Calu3 (cell line): ENCODE measurements around the gene GXYLT2. TPM values are rescaled to one million over a fixed set of nuclear protein-coding genes. Genes with fewer than 3 reads are reported as not detected.

Experiments
- BruUV-seq: library from RNA; stranded (reverse); fragments of 400-500 nt; replicated peaks from 2 replicates; lab custom pipeline; 2021; lab: Mats Ljungman, UMichigan
- CTCF ChIA-PET: fragments of 300-600 bp; sonication (Branson Sonifier 250); formaldehyde crosslinking; loops from one replicate; lab custom pipeline; 2022; ENCODE audit warnings: antibody characterized with exemption; lab: Charles Lee
- DNase-seq: peaks from one replicate; pipeline ENCODE4 v3.0.0; 2022
- H3K27ac Mint-ChIP-seq: one replicate; pipeline ENCODE4 v1.8.0; 2022; ENCODE audit warnings: mixed read lengths; ENCODE audit not compliant: unreplicated experiment
- H3K27me3 Mint-ChIP-seq: one replicate; pipeline ENCODE4 v1.8.0; 2022; ENCODE audit warnings: mixed read lengths; ENCODE audit not compliant: unreplicated experiment
- H3K36me3 Mint-ChIP-seq: one replicate; pipeline ENCODE4 v1.8.0; 2022; ENCODE audit warnings: mild to moderate bottlenecking, moderate library complexity, mixed read lengths; ENCODE audit not compliant: insufficient read depth, unreplicated experiment
- H3K4me1 Mint-ChIP-seq: one replicate; pipeline ENCODE4 v1.8.0; 2022; ENCODE audit warnings: mild to moderate bottlenecking, low read depth, mixed read lengths; ENCODE audit not compliant: unreplicated experiment
- H3K4me3 Mint-ChIP-seq: one replicate; pipeline ENCODE4 v1.8.0; 2022; ENCODE audit warnings: mild to moderate bottlenecking, low read depth, moderate library complexity, mixed read lengths; ENCODE audit not compliant: unreplicated experiment
- H3K9me3 Mint-ChIP-seq: one replicate; pipeline ENCODE4 v1.8.0; 2022; ENCODE audit warnings: low read depth, mixed read lengths; ENCODE audit not compliant: unreplicated experiment
- CTCF ChIP-seq: fragments of 200-600 bp; IDR thresholded peaks from one replicate; pipeline ENCODE4 v1.8.0; 2022; ENCODE audit warnings: antibody characterized with exemption; ENCODE audit not compliant: unreplicated experiment
- intact Hi-C: fragments of 100-400 bp; cut with micrococcal nuclease; formaldehyde crosslinking; loops from one replicate; pipeline ENCODE4 v1.10.0; 2022; ENCODE audit not compliant: unreplicated experiment
- total RNA-seq: library from RNA; stranded (reverse); gene quantifications from 2 replicates; pipeline ENCODE4 v1.2.3, GENCODE V29; 2022

The GXYLT2 gene
- total RNA-seq, 1 experiment from 2014 or later = 0.52 TPM

DNA sequence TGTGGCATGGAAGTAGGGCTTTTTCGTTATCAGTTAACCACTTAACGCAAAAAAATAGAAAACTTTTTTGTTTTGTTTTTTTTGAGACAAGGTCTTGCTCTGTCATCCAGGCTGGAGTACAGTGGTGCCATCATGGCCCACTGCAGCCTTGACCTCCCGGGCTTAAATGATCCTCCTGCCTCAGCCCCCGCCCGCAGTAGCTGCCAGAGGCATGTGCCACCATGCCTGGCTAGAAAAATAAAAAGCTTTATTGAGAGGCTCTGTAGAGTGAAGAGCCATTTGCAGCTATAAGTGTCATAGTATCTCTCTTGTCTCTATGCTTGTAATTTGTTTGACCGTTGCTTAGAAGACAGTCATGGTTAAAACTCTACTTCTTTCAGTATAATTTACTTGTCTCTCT, 122.3 kb downstream of the GXYLT2 start:
- CTCF ChIA-PET = no interaction called here
- DNase-seq = no peak
- BruUV-seq = no TSS peak
- TF ChIP-seq CTCF = no peak
- intact Hi-C loops = no loop called here
- Mint-ChIP-seq H3K36me3 (peaks cover 51% of the 10 kb centered on the region), H3K9me3 (no peaks in the 10 kb centered on the region), H3K27ac (no peak overlapping the region), H3K27me3 (no peaks in the 10 kb centered on the region), H3K4me1 (peaks cover 19% of the 10 kb centered on the region), H3K4me3 (no peak overlapping the region)

DNA sequence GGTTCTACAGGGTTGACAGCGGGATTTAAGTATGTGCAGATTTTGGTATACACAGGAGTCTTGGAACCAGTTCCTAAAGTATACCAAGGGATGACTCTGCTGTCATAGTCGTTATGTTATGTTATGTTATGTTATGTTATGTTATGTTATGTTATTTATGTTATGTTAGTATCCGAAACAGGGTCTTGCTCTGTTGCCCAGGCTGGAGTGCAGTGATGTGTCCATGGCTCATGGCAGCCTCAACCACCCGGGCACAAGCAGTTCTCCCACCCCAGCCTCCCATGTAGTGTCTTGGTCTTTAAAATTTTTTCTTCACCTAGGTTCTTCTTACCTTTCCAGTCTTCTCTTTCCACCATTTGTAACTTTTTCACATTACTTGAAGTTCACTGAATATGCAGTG, 130.5 kb downstream of the GXYLT2 start:
- intact Hi-C loops = no loop called here
- no peaks in the 10 kb centered on the region for H3K9me3 Mint-ChIP-seq
- DNase-seq = no peak
- CTCF ChIA-PET = no interaction called here
- no peaks in the 10 kb centered on the region for H3K27me3 Mint-ChIP-seq
- no peak overlapping the region for H3K4me3 Mint-ChIP-seq
- TF ChIP-seq CTCF = no peak
- no TSS peak for BruUV-seq
- peaks cover 16% of the 10 kb centered on the region for H3K36me3 Mint-ChIP-seq
- H3K4me1 Mint-ChIP-seq = peaks cover 6% of the 10 kb centered on the region
- H3K27ac Mint-ChIP-seq = no peak overlapping the region

DNA sequence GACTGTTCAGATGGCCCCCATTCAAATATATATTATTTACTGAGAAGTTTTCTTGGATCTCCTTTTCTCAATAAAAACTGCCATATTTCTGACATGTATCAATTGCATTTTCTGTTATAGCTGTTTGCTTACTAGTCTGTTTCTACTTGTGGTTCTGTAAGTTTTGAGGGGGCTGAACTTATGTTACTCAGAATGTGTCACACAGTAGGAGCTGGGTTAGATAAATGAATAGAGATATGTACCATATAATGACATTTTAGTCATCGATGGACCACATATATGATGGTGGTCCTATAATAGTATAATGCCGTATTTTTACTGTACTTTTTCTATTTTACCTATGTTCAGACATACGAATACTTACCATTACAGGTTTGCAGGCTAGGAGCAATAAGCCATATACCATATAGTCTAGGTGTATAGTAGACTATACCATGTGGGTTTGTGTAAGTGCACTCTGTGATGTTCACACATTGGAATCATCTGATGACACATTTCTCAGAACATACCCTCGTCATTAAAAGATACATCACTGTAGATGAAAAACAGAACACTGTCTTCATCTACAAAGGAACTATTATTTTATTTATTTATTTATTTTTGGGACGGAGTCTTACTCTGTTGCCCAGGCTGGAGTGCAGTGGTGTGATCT, 131.1 kb downstream of the GXYLT2 start:
- TF ChIP-seq CTCF = no peak
- H3K4me3 Mint-ChIP-seq = no peak overlapping the region
- peaks cover 6% of the 10 kb centered on the region for H3K4me1 Mint-ChIP-seq
- H3K27me3 Mint-ChIP-seq = no peaks in the 10 kb centered on the region
- no peak for DNase-seq
- CTCF ChIA-PET = no interaction called here
- no peak overlapping the region for H3K27ac Mint-ChIP-seq
- peaks cover 16% of the 10 kb centered on the region for H3K36me3 Mint-ChIP-seq
- no peaks in the 10 kb centered on the region for H3K9me3 Mint-ChIP-seq
- BruUV-seq = no TSS peak
- intact Hi-C loops = no loop called here

- CTCF ChIA-PET = no interaction called here
- TF ChIP-seq CTCF = no peak
- BruUV-seq = no TSS peak
Observed at GRCh38 chr3:73021301-73021835, 133.5 kb downstream of the GXYLT2 start.

More at GRCh38 chr3:73021301-73021835, 133.5 kb downstream of the GXYLT2 start:
- Mint-ChIP-seq H3K27me3 (no peaks in the 10 kb centered on the region), H3K4me3 (no peak overlapping the region), H3K27ac (no peak overlapping the region), H3K9me3 (no peaks in the 10 kb centered on the region), H3K4me1 (peaks cover 29% of the 10 kb centered on the region), H3K36me3 (peaks cover 21% of the 10 kb centered on the region)
- intact Hi-C loops = loop anchor here (5.0 kb wide), 1 partner anchor 36 kb away; no protein-coding TSS in a partner anchor
- DNase-seq = no peak
